Gastroesophageal sphincter (tissue), 3 donors: ENCODE measurements around the gene RFTN2.
"Not testable (repeated sequence)": the region's sequence is repeated elsewhere in the genome, so short reads cannot be mapped to it uniquely, and the experiment has no call there.

ENCODE experiments used
- CTCF ChIP-seq, 4 experiments: fragments of 200-600 bp in 2 of 4; fragments of 450-650 bp in 2 of 4; sonication (generic) in 1 of 4; IDR thresholded peaks; one replicate each; pipeline ENCODE4 v1.5.1; 2017 to 2019; ENCODE audit warnings: antibody characterized with exemption in 4 of 4, mild to moderate bottlenecking in 2 of 4, moderate library complexity in 2 of 4
- EP300 ChIP-seq: sonication (generic); formaldehyde crosslinking; IDR thresholded peaks from one replicate; pipeline ENCODE4 v1.6.1; 2017; ENCODE audit warnings: antibody characterized with exemption, mild to moderate bottlenecking
- POLR2A ChIP-seq, 2 donors: fragments of 450-650 bp; IDR thresholded peaks; one replicate each; pipeline ENCODE4 v1.6.1; 2017; ENCODE audit warnings: antibody characterized with exemption in 2 of 2, mild to moderate bottlenecking in 2 of 2, moderate library complexity in 1 of 2

DNA sequence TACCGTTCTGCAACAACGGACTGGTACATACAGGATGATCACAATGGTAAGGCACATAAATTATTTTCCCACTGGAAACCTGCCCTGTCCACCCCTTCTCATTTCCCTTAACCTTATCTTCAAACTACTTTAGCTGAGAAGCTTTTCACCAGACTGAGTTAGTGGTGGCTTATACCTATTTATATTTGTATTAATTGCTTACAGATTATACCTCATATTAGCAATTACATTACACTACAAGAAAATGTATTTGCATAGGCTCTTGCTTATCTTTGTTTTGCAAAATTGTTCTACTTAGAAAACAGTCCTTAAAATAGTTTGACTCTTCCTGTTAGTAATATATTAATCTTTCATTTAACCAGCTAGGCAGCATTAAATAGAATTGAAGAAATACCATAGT is 124.1 kb downstream of the RFTN2 start:
- TF ChIP-seq POLR2A (IDR thresholded peaks at IDR 0.05); CTCF (IDR thresholded peaks at IDR 0.05); EP300: not testable (repeated sequence)
